ENCODE measurements around the gene ATG9B. TPM values are rescaled to one million over a fixed set of nuclear protein-coding genes. Genes with fewer than 3 reads are reported as not detected.

Gene ATG9B
- total and polyA plus RNA-seq, 2 experiments from 2014 or later: 0.80 to 2.4 TPM

- no peak for DNase-seq (ENCODE audit: low spot score)
- Histone ChIP-seq H2AFZ (no peak overlapping the region), H3K4me2 (no peak overlapping the region), H4K20me1 (ENCODE audit: insufficient read depth, poor library complexity, severe bottlenecking) (no peaks in the 10 kb centered on the region), H3K4me1 (ENCODE audit: insufficient read depth) (peaks cover 8% of the 10 kb centered on the region), H3K9me3 (ENCODE audit: low read depth) (no peaks in the 10 kb centered on the region), H3K9me2 (replicated peaks; ENCODE audit: insufficient read depth) (no peaks in the 10 kb centered on the region), H3K79me2 (peaks cover 13% of the 10 kb centered on the region), H3K36me3 (replicated peaks; ENCODE audit: insufficient read depth, low read depth) (no peaks in the 10 kb centered on the region), H3K4me3 (no peak overlapping the region), H3K27ac (peak overlapping the region; percentile 83), H3K27me3 (peaks cover 2% of the 10 kb centered on the region)
- TF ChIP-seq EZH2 (IDR thresholded peaks at IDR 0.05; ENCODE audit: borderline replicate concordance) (no peak), CTCF (IDR thresholded peaks at IDR 0.05; ENCODE audit: poor library complexity) (no peak), EZH2phosphoT487 (IDR thresholded peaks at IDR 0.05; ENCODE audit: low read depth, severe bottlenecking, unreplicated experiment) (no peak)
- 77% methylated on average over 4 of the region's 4 CpGs for WGBS (ENCODE audit: low lambda C conversion rate, missing lambda C conversion rate)
Observed at GRCh38 chr7:151025924-151026671, 1.8 kb upstream of the ATG9B start.

- DNase-seq (ENCODE audit: low spot score): no peak
- Histone ChIP-seq H3K4me1 (ENCODE audit: insufficient read depth) (peaks cover 7% of the 10 kb centered on the region), H2AFZ (no peak overlapping the region), H3K4me3 (no peak overlapping the region), H3K27me3 (peaks cover 25% of the 10 kb centered on the region), H3K79me2 (no peaks in the 10 kb centered on the region), H3K27ac (no peak overlapping the region), H3K9me3 (ENCODE audit: low read depth) (no peaks in the 10 kb centered on the region), H3K36me3 (replicated peaks; ENCODE audit: insufficient read depth, low read depth) (no peaks in the 10 kb centered on the region), H4K20me1 (ENCODE audit: insufficient read depth, poor library complexity, severe bottlenecking) (no peaks in the 10 kb centered on the region), H3K9me2 (replicated peaks; ENCODE audit: insufficient read depth) (no peaks in the 10 kb centered on the region), H3K4me2 (no peak overlapping the region)
- TF ChIP-seq CTCF (IDR thresholded peaks at IDR 0.05; ENCODE audit: poor library complexity): no peak
- no peak for TF ChIP-seq EZH2 (IDR thresholded peaks at IDR 0.05; ENCODE audit: borderline replicate concordance)
- no peak for TF ChIP-seq EZH2phosphoT487 (IDR thresholded peaks at IDR 0.05; ENCODE audit: low read depth, severe bottlenecking, unreplicated experiment)
- WGBS (ENCODE audit: low lambda C conversion rate, missing lambda C conversion rate): 93% methylated on average over 10 of the region's 10 CpGs
Observed at GRCh38 chr7:151023232-151023631, 1.1 kb downstream of the ATG9B start.

- Histone ChIP-seq H2AFZ (no peak overlapping the region), H3K4me1 (ENCODE audit: insufficient read depth) (peaks cover 12% of the 10 kb centered on the region), H3K4me3 (no peak overlapping the region), H3K27me3 (peaks cover 33% of the 10 kb centered on the region), H4K20me1 (ENCODE audit: insufficient read depth, poor library complexity, severe bottlenecking) (no peaks in the 10 kb centered on the region), H3K27ac (no peak overlapping the region), H3K36me3 (replicated peaks; ENCODE audit: insufficient read depth, low read depth) (no peaks in the 10 kb centered on the region), H3K79me2 (no peaks in the 10 kb centered on the region), H3K9me3 (ENCODE audit: low read depth) (no peaks in the 10 kb centered on the region), H3K9me2 (replicated peaks; ENCODE audit: insufficient read depth) (no peaks in the 10 kb centered on the region), H3K4me2 (peak overlapping the region; percentile 53)
- TF ChIP-seq EZH2 (IDR thresholded peaks at IDR 0.05; ENCODE audit: borderline replicate concordance) (no peak), EZH2phosphoT487 (IDR thresholded peaks at IDR 0.05; ENCODE audit: low read depth, severe bottlenecking, unreplicated experiment) (no peak), CTCF (IDR thresholded peaks at IDR 0.05; ENCODE audit: poor library complexity) (no peak)
- 43% methylated on average over 4 of the region's 7 CpGs for WGBS (ENCODE audit: low lambda C conversion rate, missing lambda C conversion rate)
- no peak for DNase-seq (ENCODE audit: low spot score)
Observed at GRCh38 chr7:151020231-151020630, 4.1 kb downstream of the ATG9B start.
